Mesenteric fat pad (tissue), 1 donor: ENCODE results near the gene VPS11. TPM values are rescaled to one million over a fixed set of nuclear protein-coding genes. Genes with fewer than 3 reads are reported as not detected.
"Not testable (repeated sequence)": the region's sequence is repeated elsewhere in the genome, so short reads cannot be mapped to it uniquely, and the experiment has no call there.

Source experiments
- DNase-seq: peaks from one replicate; pipeline ENCODE4 v3.0.0-alpha.2; 2020; ENCODE audit warnings: low spot score
- long read RNA-seq: library from polyadenylated mRNA; unstranded; transcript quantifications from one replicate; pipeline ENCODE4 v2.0.0, GENCODE V29; 2020
- total RNA-seq: library from RNA; stranded (reverse); fragmentation: NEBNext Ultra II Directional; extraction: Animal tissue kit (Norgen Biotek cat#: 25700); gene quantifications from one replicate; pipeline ENCODE4 v1.2.1, GENCODE V29; 2021
- donor health status: DM: yes; HTN: yes; CAD: no.

The VPS11 gene
- 33.3 TPM for total RNA-seq
- long read RNA-seq, transcript VPS11-208 (16 exons, 3,313 nt) = major isoform, 23 of 58 reads
- long read RNA-seq, partial matches to known transcripts = 28 of 58 reads
- long read RNA-seq, other reads (novel, unspliced or antisense) = 6 of 58 reads

DNA sequence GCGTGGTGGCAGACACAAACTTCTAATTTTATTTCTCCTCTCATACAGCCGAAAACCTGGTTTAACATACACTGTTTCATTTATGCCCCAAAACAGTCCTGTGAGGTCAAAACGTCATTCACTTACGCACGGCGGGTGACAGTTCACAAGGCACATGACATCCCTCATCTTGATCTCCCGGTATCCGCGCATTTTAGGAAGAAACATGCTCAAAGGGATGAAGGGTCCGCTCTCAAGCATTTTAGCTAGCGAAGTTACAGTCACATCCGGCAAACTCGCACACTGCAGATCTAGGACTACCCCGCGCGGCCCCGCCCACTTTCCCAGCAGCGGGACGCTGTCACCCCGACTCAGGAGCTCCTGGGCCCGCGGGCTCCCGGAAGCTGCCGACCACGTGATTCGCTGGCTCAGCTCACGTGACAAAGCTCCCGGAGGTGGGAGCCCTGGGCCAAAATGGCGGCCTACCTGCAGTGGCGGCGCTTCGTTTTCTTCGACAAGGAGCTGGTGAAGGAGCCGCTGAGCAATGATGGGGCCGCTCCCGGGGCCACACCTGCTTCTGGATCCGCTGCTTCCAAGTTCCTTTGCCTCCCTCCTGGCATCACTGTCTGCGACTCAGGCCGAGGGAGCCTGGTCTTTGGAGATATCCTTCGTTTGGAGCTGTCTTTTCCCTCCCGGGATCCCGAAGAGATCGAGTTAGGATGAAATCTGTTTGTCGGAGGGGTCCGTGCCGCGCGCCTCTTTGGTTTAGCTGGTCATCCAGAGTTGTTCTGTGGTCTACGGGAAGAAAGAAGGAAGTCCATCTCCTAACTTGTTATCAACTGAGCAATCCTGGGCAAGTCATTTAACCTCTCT, at the start of gene VPS11:
VPS11 (plus strand) TSS at position 448 of the 852 bp plus-strand sequence; CDS start at position 454, 6 bp downstream.
- DNase-seq = peak; percentile 98

DNA sequence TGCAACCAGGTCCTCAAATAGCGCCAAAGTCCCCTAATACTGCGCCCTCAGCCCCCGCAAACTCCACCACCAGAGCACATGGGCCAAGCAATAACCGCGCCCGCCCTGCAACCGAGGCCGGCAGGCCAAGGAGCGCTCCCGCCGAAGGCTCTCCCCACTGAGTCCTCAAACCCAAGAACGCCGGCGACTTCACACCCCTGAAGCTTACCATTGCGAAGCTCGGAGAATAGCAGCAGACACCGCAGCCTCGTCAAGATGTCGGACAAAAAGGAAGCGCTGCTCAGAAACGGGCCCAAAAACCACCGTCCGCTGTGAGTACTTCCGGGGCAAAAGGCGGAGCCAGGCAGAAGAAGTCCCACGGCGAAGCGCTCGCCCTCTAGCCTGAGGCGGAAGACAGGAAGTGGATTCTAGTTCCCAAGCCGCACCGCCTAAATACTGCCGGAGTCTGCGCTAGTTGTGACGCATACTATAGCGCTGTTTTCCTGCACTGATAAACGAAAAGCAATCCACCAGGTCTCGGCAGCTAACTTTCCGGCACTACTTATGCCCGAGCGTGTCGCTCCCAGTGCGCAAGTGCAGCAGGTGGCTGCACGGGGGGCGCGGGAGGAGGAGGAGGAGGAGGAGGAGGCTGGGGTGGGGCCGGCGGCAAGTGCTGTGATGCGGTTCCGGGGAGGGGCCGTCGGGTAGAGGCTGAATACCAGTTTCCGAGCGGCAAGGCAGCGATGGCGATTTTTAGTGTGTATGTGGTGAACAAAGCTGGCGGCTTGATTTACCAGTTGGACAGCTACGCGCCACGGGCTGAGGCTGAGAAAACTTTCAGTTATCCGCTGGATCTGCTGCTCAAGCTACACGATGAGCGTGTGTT, 49.3 kb upstream of the VPS11 start, which contains the start of the genes RPS25 and TRAPPC4:
RPS25 (minus strand) TSS at position 270 of the 865 bp plus-strand sequence; CDS start at position 211, 59 bp downstream.
TRAPPC4 (plus strand) TSS at position 693 of the 865 bp plus-strand sequence; CDS start at position 723, 30 bp downstream.
- DNase-seq = peak; percentile 97

DNA sequence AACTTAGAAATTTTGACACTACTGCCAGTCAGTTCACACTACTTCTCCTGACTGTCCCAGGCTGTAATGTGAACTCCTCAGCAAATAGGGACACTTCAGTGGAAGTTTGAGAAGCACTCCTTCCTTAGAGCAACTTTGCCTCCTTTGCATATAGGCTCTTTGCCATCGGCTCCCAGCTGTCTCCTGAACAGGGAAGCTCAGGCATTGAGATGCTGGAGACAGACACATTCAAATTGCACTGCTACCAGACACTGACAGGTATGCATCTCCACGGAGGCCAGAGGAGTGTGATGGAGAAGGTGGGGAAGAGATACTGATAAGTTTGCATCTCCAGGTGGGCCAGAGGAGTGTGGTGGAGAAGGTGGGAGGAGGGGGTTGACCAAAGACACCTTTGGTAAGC, 47.6 kb upstream of the VPS11 start:
- no peak for DNase-seq

DNA sequence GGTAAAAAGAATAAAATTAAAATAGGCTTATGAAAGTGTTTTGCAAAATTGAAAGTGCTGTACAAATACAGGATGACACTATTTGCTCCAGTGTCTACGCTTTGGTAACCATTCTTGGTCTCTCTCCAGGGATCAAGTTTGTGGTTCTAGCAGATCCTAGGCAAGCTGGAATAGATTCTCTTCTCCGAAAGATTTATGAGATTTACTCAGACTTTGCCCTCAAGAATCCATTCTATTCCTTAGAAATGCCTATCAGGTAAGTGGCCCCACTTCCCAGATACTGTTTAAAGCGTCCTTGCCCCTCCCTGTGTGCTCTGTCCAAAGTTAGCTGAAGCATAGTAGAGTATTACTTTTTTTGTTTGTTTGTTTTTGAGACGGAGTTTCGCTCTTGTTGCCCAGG, 46.0 kb upstream of the VPS11 start:
- DNase-seq = no peak

DNA sequence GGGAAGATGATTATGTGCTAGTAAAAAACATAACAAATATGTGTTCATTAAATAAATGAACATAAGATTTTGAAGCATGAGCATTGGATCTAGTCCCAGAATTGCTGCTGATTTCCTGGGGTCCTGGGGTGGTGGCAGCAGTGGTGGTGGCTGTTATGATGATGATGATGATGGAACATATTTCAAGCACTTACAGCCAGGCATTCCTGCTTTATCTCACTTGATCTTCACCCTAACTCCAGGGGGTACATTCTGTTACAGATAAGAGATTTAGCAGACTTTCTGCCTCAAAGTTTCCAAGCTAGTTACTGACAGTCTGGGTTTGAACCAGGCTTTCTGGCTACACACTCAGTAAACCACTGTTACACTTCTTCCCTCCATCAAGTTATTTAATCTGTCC, 43.9 kb upstream of the VPS11 start:
- DNase-seq = no peak

DNA sequence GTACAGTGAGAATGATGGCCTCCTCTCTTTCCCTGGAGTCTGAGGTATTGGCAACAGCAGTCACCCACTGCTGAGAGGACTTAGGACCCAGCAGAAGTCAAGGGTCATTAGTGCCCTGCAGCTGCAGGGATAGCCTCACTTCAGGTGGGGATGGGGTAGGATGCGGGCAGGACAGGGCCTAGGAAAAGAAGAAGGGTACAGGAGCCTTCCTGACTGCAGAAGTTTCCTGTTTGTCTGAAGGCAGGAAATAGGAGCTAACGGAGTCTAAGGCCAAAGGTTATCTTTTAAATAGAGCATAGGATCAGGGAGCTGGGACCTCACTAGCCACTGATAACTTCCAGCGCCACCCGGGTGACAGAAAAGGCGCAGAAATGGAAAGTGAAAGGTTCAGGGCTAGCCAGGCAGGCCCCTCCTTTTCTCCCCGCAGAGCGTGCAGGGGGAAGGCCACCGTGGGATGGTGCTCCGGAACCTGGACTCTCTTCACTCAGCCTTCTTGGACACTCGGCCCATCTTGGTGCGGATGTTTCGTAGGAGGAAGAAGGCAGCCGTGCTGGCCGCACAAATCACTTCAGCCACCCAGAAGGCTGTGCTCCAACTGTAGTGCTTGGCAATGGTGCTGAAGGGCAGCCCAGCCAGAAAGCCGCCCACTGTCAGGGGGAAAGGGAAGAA, 43.1 kb upstream of the VPS11 start:
- no peak for DNase-seq

DNA sequence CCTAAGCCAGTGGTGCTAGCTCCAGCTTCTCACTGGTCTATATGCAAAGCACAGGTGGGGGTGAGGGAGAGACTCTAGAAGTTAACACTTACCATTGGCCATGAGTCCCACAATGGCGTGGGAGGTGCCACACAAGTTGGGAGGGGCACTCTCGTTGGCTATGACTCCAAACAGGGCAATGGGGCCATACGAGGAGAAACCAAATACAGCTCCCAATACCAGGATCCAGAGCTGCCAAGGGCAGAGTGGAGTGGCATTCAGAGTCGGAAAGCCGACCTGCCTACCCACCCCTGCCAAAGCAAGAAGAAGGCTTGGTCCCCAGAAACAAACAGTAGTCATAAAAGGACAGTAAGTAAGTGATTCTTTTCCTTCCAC, 42.5 kb upstream of the VPS11 start:
- DNase-seq = no peak

DNA sequence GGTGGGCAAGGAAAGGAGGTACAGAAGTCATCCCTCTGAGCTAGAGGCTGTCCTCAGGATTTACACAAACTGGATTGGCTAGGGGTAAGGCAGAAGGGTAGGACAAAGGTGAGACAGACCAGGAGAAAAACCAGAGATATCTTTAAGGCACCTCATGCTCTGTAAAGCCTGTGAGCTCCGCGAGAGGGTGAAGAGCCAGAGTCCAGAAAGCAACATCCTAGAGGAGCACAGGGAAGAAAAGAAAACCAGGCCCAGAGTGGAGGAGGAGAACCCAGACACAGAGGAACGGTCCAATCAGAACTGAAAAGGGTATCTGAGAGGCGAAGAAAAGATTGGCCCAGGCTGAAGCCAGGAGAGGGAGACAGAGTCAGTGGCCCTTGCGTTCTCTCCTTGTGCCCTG, 42.1 kb upstream of the VPS11 start:
- no peak for DNase-seq

DNA sequence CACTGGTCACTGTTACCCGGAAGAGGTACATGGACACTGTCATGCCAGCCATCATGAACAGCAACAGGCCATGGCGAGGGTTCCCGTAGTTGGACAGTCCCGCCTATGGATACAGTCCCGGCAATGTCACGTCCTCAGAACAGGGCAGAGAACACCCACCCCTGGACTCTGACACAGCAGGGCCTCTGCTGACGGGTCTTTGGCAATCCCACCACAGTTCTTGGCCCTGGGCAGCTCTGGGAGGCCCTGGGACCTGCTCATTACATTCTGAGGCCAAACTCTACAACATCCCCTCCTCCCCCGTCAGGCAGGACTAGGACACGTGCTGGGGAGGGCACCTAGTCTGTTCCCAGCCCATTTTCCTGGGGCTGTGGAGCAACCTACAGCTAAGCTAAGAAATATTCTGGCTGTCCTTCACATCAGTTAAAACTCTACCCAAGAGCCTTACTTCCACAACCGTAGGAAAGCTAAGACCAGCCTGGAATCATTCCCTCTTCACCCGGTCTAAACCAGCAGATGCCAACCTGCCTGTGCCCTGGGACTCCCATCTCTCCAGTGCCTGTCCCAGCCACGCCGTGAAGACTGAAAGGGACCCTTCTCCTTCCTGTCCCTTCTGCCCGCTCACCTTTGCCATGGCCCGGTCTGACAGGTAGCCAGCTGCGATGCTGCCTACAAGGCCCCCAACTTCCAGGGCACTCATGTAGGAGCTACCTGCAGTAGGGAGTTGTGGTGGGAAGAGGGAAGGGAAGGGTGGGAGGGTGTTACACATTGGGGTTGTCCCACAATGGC, 41.4 kb upstream of the VPS11 start:
- no peak for DNase-seq

DNA sequence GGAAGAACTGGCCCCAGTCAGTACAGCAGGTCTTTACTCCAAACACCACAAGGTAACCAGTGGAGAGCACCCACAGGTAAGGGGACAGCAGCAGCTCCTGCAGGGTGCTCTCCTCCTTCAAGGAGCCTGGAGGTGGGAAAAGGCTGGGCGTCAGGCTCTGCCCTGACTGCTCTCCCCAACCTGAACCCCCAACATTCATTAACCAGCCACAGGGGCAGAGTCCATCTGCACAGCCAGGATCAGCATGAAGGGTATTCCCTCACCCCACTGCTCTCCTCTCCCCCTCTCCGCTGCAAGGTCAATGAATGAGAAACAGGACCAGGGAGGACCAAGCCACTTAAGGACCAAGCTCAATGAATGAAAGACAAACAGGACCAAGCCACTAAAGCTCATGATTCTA, 40.6 kb upstream of the VPS11 start:
- DNase-seq = no peak

DNA sequence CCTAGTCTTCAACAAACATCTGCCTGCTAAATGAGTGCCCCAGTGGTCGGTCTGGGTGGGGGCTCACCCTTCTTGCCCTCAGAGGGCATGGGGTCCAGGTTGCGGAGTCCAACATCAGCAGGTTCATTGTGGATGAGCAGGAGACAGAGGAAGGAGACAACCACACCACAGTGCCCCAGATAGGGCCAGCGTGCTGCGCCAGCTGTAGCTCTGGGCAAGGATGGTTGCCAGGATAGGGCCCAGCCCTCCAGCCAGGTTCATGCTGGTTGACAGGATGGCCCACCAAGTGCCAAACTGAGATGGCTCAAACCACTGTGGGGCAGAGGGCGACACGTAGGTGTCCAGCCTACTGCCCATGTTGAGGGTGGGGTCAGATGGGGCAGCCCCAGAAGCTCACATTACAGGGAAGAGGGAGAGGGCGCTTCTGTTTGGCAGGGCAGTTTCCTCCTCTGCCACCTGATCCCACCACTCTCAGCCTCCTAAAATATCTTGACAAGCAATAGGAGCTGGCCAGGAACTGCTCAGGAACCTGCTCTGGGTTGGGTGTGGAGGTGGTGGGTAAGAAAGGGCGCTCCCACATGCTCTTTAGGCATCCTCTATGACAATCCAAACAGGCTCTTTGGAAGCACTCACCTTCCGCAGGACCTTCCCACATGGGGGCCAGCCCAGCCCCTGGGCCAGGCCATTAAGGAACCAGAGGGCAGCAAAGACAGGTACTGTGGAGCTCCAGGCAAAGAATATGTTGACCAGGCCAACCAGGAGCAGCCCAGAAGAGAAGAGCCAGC, 39.9 kb upstream of the VPS11 start:
- no peak for DNase-seq

DNA sequence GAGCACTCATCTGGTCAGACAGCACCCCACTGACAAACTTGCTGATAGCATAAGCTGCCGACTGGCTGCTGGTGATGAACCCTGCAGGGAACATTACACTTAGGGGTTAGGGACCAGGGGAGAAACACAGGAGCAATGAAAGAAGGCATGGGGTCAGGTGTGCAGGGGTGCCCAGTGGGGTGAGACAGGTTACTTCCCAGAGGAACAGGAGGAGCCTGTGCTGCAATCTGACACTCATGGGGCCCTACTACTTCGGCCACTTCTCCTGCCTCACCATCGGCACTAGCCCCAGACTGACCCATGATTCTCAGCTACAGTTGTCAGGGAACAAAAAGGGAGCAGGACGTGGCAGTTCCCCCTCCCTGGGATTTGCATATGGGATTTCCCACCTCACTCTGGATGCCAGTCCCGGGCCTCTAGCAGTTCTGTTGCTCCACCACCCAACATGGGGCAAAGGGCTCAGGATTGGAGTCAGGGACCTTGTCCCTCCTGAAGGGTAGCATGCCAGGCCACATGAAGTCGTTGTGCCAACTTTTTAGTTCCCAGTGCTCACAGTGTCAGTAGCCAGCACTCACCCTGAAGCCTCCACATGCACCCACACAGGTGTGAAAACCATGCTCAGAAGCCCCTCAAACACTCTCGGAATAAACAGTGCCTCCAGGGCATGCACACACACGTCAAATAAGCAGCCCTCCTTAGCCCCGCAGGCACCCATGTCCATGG, 39.1 kb upstream of the VPS11 start:
- DNase-seq = no peak

DNA sequence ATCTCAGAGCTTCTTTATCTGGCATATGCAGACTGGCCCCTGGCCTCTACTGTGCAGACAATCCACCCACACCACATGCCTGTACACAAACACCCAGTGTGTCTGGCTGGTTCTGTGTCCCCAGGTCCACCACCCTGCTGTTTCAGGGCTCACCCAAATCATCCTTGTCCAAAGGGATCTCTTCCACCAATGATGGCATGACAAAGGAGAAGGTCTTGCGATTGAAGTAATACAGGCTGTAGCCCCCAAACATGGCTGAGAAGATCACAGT, 38.6 kb upstream of the VPS11 start:
- DNase-seq = no peak

DNA sequence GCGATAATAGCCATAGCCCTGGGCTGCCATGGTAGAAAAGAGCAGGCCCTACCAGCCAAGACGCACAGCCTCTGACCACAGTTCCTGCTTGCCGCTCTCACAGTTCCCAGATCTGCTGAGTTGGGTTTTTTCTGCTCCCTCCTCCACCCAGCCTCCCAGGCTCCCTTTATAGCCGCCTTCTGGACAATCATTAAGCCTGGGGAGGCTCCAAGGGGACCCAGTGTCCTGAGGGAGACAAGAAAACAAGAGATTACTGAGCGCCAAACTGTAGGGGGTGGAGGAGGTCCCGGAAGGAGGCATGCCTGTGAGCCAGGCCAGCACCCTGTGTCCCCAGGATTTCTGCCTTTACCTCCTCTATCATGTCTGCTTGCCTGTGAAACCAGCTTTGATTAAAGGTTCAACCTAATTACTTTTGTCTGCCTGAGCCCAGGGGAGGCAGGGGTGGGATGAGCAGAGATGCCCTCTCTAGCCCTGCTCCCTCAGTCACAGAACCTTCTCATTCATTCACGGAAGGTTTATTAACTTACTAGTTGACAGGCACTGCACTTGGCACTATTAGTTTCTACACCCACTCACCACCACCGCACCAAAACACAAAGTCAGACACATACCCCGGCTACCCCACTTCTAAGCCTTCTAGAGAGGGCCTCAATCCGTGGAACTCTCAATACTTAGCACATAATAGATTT, 38.1 kb upstream of the VPS11 start:
- no peak for DNase-seq

DNA sequence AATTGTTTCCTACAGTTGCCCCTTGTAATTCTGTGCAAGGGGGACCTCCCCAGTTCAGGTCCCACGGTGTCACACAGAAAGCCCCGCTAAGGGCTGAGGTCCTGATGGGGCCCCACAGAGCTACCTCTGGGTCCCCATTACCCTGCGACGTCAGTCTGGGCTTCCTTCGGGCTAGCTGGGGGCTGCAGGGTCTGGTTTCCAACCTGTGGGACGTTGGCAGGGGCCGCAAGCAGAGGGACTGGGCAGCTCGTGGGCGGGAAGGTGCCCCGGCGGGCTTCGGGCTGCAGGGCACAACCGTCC, 37.6 kb upstream of the VPS11 start:
- DNase-seq = no peak

DNA sequence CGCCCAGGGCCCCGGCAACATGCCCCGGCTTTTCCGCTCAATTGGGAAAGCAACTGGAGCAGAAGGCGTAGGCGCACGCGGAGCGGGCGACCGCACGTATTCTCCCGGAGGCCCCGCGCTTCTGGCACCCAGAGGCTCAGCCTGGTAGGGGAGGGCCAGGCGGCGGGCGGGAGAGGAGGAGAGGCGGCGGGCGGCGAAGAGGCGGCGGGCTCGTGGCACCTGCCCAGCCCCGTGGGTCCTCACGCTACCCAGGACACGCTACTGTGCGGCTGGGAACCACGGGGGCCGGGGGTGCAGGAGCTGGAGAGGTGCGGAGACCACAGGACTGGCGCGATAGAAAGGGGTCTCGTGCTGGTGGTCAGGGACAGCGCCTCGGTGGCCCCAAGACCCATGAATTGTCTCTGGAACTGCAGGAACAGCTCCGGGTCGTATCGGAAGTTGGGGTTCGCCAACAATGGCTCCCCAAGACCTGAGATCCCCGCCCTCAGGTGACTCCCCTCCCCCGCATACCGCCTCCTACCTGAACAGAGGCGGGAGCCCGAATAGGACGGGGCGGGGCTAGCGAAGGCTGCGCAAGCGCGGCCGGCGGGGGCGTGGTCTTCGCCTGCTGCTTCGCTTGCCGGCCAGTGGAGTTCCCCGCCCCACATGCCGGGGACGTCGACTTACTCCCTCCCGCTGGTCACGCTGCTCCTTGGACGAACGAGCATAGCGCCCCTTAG, 37.1 kb upstream of the VPS11 start, which contains the start of gene SLC37A4:
SLC37A4 (minus strand) TSS at position 549 of the 719 bp plus-strand sequence.
- peak; percentile 99 for DNase-seq

DNA sequence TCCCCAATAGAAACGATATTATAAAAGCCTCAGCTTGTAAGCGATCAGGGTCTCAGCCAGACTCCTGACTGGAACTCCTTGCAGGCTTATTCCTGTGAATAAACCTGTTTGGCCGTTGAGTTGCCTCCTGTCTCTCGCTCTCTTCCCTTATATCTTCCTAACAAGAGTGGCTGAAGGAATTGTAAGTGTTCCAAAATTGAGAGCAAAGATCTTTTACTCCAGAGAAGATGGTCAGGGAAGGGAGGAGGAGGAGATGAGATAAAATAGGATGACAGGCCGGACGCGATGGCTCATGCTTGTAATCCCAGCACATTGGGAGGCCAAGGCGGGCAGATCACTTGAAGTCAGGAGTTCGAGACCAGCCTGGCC, 35.7 kb upstream of the VPS11 start:
- DNase-seq = no peak

DNA sequence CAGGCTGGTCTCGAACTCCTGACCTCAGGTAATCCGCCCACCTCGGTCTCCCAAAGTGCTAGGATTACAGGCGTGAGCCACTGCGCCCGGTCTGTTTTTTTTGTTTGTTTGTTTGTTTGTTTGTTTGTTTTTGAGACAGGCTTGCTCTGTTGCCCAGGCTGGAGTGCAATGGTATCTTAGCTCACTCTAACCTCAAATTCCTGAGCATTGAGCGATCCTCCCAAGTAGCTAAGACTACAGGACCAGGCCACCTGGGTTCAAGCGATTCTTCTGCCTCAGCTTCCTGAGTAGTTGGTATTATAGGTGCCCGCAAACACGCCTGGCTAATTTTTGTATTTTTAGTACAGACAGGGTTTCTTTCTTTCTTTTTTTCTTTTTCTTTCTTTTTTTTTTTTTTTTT, 34.2 kb upstream of the VPS11 start:
- DNase-seq = not testable (repeated sequence)
